Measurements from ENCODE around the gene PTGES2. TPM values are rescaled to one million over a fixed set of nuclear protein-coding genes. Genes with fewer than 3 reads are reported as not detected.

PTGES2 gene
- total RNA-seq, 3 donors from 2014 or later (not counting 1 experiment from before 2014, with no cell fraction given): 43.4 to 57.0 (median 53.3) TPM

DNA sequence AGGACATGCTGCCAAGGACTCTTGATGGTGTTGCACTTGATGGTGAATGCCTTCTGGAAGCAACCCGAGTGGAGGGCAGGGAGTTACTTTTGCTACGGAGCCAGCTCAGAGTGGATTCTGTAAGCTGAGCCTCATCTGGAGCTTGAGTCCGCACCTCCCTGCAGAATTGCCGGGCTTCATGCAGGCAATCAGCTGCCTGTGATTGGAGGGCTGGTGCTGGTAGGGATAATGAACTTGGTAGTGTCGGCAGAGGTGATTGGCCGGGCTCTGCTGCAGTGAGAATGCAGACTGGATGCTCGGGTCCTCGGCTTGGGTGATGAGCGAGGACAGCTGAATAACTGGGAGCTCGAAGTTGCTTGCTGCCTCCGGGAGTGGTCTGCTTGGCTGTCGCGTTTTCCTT lies 36.4 kb downstream of the PTGES2 start:
- TF ChIP-seq, protein P1, sequence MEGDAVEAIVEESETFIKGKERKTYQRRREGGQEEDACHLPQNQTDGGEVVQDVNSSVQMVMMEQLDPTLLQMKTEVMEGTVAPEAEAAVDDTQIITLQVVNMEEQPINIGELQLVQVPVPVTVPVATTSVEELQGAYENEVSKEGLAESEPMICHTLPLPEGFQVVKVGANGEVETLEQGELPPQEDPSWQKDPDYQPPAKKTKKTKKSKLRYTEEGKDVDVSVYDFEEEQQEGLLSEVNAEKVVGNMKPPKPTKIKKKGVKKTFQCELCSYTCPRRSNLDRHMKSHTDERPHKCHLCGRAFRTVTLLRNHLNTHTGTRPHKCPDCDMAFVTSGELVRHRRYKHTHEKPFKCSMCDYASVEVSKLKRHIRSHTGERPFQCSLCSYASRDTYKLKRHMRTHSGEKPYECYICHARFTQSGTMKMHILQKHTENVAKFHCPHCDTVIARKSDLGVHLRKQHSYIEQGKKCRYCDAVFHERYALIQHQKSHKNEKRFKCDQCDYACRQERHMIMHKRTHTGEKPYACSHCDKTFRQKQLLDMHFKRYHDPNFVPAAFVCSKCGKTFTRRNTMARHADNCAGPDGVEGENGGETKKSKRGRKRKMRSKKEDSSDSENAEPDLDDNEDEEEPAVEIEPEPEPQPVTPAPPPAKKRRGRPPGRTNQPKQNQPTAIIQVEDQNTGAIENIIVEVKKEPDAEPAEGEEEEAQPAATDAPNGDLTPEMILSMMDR (IDR thresholded peaks at IDR 0.05): no peak
- DNase-seq (no peak), ATAC-seq (no peak)
- Histone ChIP-seq H3K27ac (ENCODE audit: low read length) (no peak overlapping the region), H3K27me3 (ENCODE audit: control insufficient read depth, insufficient read depth, low read length) (no peaks in the 10 kb centered on the region), H3K36me3 (ENCODE audit: control insufficient read depth, insufficient read depth, low read length) (peaks cover 2% of the 10 kb centered on the region), H3K9me3 (ENCODE audit: control insufficient read depth, insufficient read depth, low read length) (no peaks in the 10 kb centered on the region), H3K4me1 (ENCODE audit: control insufficient read depth, insufficient read depth, low read length) (peaks cover 28% of the 10 kb centered on the region), H3K4me3 (ENCODE audit: low read length) (no peak overlapping the region)
- intact Hi-C loops (cut with micrococcal nuclease): no loop called here
- Mint-ChIP-seq H3K4me1 (peaks cover 47 to 62% of the 10 kb centered on the region in 2 donors), H3K4me3 (no peak overlapping the region), H3K27me3 (ENCODE audit: low read depth in 2 of 2) (no peaks in the 10 kb centered on the region), H3K9me3 (no peaks in the 10 kb centered on the region), H3K36me3 (no peaks in the 10 kb centered on the region), H3K27ac (no peak overlapping the region)
- 97% methylated on average over 13 of the region's 13 CpGs for WGBS (ENCODE audit: insufficient coverage)

DNA sequence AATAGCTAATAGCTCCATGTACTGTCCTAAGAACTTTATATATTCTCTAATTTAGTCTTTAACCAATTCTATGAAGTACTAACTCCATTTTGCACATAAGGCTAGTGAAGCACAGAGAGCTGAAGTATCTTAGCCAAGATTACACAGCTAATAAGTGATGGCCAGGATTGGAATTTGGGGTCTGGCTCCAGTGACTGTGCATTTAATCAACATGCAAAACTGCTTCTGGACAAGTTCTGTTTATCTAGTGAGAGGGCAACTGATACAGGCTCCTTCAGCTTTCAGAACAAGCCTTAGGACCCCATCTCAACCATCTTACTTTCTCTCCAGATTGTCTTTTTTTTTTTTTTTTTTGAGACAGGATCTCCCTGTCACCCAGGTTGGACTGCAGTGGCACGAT lies 38.2 kb downstream of the PTGES2 start:
- ATAC-seq: no peak
- H3K27ac Mint-ChIP-seq: peak overlapping the region in 1 of 2 donors; percentile 48
- WGBS (ENCODE audit: insufficient coverage): 100% methylated on average over 1 of the region's 1 CpG
- no peak overlapping the region for H3K4me3 ChIP-seq (ENCODE audit: low read length)
- H3K9me3 Mint-ChIP-seq: no peaks in the 10 kb centered on the region
- H3K36me3 Mint-ChIP-seq: no peaks in the 10 kb centered on the region
- intact Hi-C loops (cut with micrococcal nuclease): no loop called here
- no peaks in the 10 kb centered on the region for H3K9me3 ChIP-seq (ENCODE audit: control insufficient read depth, insufficient read depth, low read length)
- no peak for DNase-seq
- peaks cover 19% of the 10 kb centered on the region for H3K4me1 ChIP-seq (ENCODE audit: control insufficient read depth, insufficient read depth, low read length)
- TF ChIP-seq, protein P1 (IDR thresholded peaks at IDR 0.05): no peak
- peaks cover 2% of the 10 kb centered on the region for H3K36me3 ChIP-seq (ENCODE audit: control insufficient read depth, insufficient read depth, low read length)
- no peak overlapping the region for H3K27ac ChIP-seq (ENCODE audit: low read length)
- H3K4me3 Mint-ChIP-seq: no peak overlapping the region
- H3K27me3 Mint-ChIP-seq (ENCODE audit: low read depth in 2 of 2): no peaks in the 10 kb centered on the region
- peaks cover 55 to 64% of the 10 kb centered on the region in 2 donors for H3K4me1 Mint-ChIP-seq
- no peaks in the 10 kb centered on the region for H3K27me3 ChIP-seq (ENCODE audit: control insufficient read depth, insufficient read depth, low read length)

GRCh38 chr9:128088253-128088945 lies 39.1 kb downstream of the PTGES2 start:
- Mint-ChIP-seq H3K36me3 (no peaks in the 10 kb centered on the region), H3K27ac (peak overlapping the region in 1 of 2 donors; percentile 11), H3K9me3 (no peaks in the 10 kb centered on the region), H3K4me1 (peaks cover 51 to 64% of the 10 kb centered on the region in 2 donors), H3K4me3 (no peak overlapping the region), H3K27me3 (ENCODE audit: low read depth in 2 of 2) (no peaks in the 10 kb centered on the region)
- intact Hi-C loops (cut with micrococcal nuclease): no loop called here
- peaks cover 15% of the 10 kb centered on the region for H3K4me1 ChIP-seq (ENCODE audit: control insufficient read depth, insufficient read depth, low read length)
- no peaks in the 10 kb centered on the region for H3K27me3 ChIP-seq (ENCODE audit: control insufficient read depth, insufficient read depth, low read length)
- ATAC-seq (no peak), DNase-seq (peak in 1 of 2 donors; percentile 49)
- no peaks in the 10 kb centered on the region for H3K9me3 ChIP-seq (ENCODE audit: control insufficient read depth, insufficient read depth, low read length)
- H3K27ac ChIP-seq (ENCODE audit: low read length): no peak overlapping the region
- TF ChIP-seq, protein P1 (IDR thresholded peaks at IDR 0.05): no peak
- peaks cover 2% of the 10 kb centered on the region for H3K36me3 ChIP-seq (ENCODE audit: control insufficient read depth, insufficient read depth, low read length)
- WGBS (ENCODE audit: insufficient coverage): 80% methylated on average over 8 of the region's 9 CpGs
- no peak overlapping the region for H3K4me3 ChIP-seq (ENCODE audit: low read length)

DNA sequence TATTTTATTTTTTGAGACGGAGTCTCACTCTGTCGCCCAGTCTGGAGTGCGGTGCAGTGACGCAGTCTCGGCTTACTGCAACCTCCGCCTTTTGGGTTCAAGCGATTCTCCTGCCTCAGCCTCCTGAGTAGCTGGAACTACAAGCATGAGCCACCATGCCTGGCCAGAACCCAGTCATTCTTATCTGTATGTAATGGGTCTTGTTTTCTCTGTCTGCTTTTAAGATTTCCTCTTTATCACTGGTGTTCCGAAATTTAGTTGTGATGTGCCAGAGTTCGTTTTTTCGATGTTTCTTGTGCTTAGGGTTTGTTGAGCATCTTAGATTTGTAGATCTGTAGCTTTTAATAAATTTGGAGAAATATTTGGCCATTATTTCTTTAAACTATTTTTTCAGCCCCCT lies 40.3 kb downstream of the PTGES2 start:
- no peaks in the 10 kb centered on the region for H3K36me3 Mint-ChIP-seq
- no peaks in the 10 kb centered on the region for H3K9me3 ChIP-seq (ENCODE audit: control insufficient read depth, insufficient read depth, low read length)
- TF ChIP-seq, protein P1 (IDR thresholded peaks at IDR 0.05): no peak
- H3K4me3 ChIP-seq (ENCODE audit: low read length): no peak overlapping the region
- no peak for ATAC-seq
- no peak for DNase-seq
- no peak overlapping the region for H3K27ac ChIP-seq (ENCODE audit: low read length)
- intact Hi-C loops (cut with micrococcal nuclease): no loop called here
- H3K27me3 ChIP-seq (ENCODE audit: control insufficient read depth, insufficient read depth, low read length): no peaks in the 10 kb centered on the region
- H3K27ac Mint-ChIP-seq: peak overlapping the region; percentile 12 to 65
- no peak overlapping the region for H3K4me3 Mint-ChIP-seq
- WGBS (ENCODE audit: insufficient coverage): 90% methylated on average over 10 of the region's 10 CpGs
- peaks cover 5% of the 10 kb centered on the region for H3K4me1 ChIP-seq (ENCODE audit: control insufficient read depth, insufficient read depth, low read length)
- H3K36me3 ChIP-seq (ENCODE audit: control insufficient read depth, insufficient read depth, low read length): peaks cover 1% of the 10 kb centered on the region
- peaks cover 40 to 53% of the 10 kb centered on the region in 2 donors for H3K4me1 Mint-ChIP-seq
- H3K27me3 Mint-ChIP-seq (ENCODE audit: low read depth in 2 of 2): no peaks in the 10 kb centered on the region
- no peaks in the 10 kb centered on the region for H3K9me3 Mint-ChIP-seq
